HG02970 (cell line): Measurements from ENCODE around the gene ZNF429.
"Not testable (repeated sequence)": the region's sequence is repeated elsewhere in the genome, so short reads cannot be mapped to it uniquely, and the experiment has no call there.

Source experiments
- ATAC-seq: cut with Tn5 transposase; IDR thresholded peaks from one replicate; pipeline ENCODE4 v1.9.1; 2021; ENCODE audit warnings: mild to moderate bottlenecking, moderate library complexity, moderate number of reproducible peaks; ENCODE audit not compliant: unreplicated experiment, low FRiP score

Gene ZNF429

GRCh38 chr19:21505459-21506451 is at the start of gene ZNF429:
ZNF429 (plus strand) TSS chr19:21505602; CDS start chr19:21505772, 170 bp downstream.
- ATAC-seq: peak; percentile 99

- no peak for ATAC-seq
Observed at GRCh38 chr19:21460686-21461085, 44.7 kb upstream of the ZNF429 start.

- no peak for ATAC-seq
Observed at GRCh38 chr19:21462540-21462939, 42.9 kb upstream of the ZNF429 start.

- no peak for ATAC-seq
Observed at GRCh38 chr19:21463449-21464105, 41.8 kb upstream of the ZNF429 start.

- no peak for ATAC-seq
Observed at GRCh38 chr19:21466627-21467026, 38.8 kb upstream of the ZNF429 start.

- ATAC-seq: no peak
Observed at GRCh38 chr19:21468791-21469190, 36.6 kb upstream of the ZNF429 start.

GRCh38 chr19:21472507-21472906 is 32.9 kb upstream of the ZNF429 start:
- no peak for ATAC-seq

- ATAC-seq: no peak
Observed at GRCh38 chr19:21474671-21475181, 30.7 kb upstream of the ZNF429 start.

- ATAC-seq: not testable (repeated sequence)
Observed at GRCh38 chr19:21482361-21482760, 23.0 kb upstream of the ZNF429 start.

- ATAC-seq: no peak
Observed at GRCh38 chr19:21482863-21483276, 22.5 kb upstream of the ZNF429 start.

GRCh38 chr19:21483589-21484170 is 21.7 kb upstream of the ZNF429 start:
- no peak for ATAC-seq

GRCh38 chr19:21484631-21485030 is 20.8 kb upstream of the ZNF429 start:
- no peak for ATAC-seq

GRCh38 chr19:21485926-21486325 is 19.5 kb upstream of the ZNF429 start:
- no peak for ATAC-seq

- ATAC-seq: no peak
Observed at GRCh38 chr19:21487969-21488368, 17.4 kb upstream of the ZNF429 start.

- no peak for ATAC-seq
Observed at GRCh38 chr19:21491146-21491545, 14.3 kb upstream of the ZNF429 start.

GRCh38 chr19:21492947-21493906 is 12.2 kb upstream of the ZNF429 start:
- ATAC-seq: no peak

- no peak for ATAC-seq
Observed at GRCh38 chr19:21496876-21497275, 8.5 kb upstream of the ZNF429 start.

- no peak for ATAC-seq
Observed at GRCh38 chr19:21498651-21499050, 6.8 kb upstream of the ZNF429 start.

- no peak for ATAC-seq
Observed at GRCh38 chr19:21508198-21508597, 2.8 kb downstream of the ZNF429 start.

- not testable (repeated sequence) for ATAC-seq
Observed at GRCh38 chr19:21511058-21511457, 5.7 kb downstream of the ZNF429 start.
